SK-N-SH (cell line): Measurements from ENCODE around the gene OR2T34. TPM values are rescaled to one million over a fixed set of nuclear protein-coding genes. Genes with fewer than 3 reads are reported as not detected.

Source experiments
- CTCF ChIA-PET: fragments of 300-600, 350-600 bp; formaldehyde crosslinking; extraction: SDS; loops from one replicate; lab custom pipeline; 2021; lab: Yijun Ruan, JAX
- POLR2A ChIA-PET: fragments of 350-600 bp; sonication (Branson Sonifier 250); formaldehyde crosslinking; extraction: SDS; loops from one replicate; lab custom pipeline; 2020; ENCODE audit warnings: antibody characterized with exemption, inconsistent platforms; lab: Yijun Ruan, JAX
- DNase-seq: peaks from one replicate; pipeline ENCODE4 v3.0.0; 2012
- H2AFZ ChIP-seq: fragments of 200-600 bp; sonication (generic); 2 replicates; pipeline ENCODE4 v1.8.1; 2016; ENCODE audit warnings: antibody characterized with exemption, mild to moderate bottlenecking, low read depth
- H3F3A ChIP-seq: fragments of 200-600 bp; sonication (generic); replicated peaks from 2 replicates; pipeline ENCODE3; 2016; ENCODE audit warnings: antibody characterized with exemption, mild to moderate bottlenecking; ENCODE audit not compliant: insufficient read depth
- H3K27ac ChIP-seq, 2 experiments: fragments of 200-500 bp in 1 of 2; fragments of 200-600 bp in 1 of 2; sonication (Bioruptor generic) in 1 of 2; sonication (generic), shearing (Covaris generic) in 1 of 2; 2 replicates each; pipeline versions ENCODE4 v1.5.1 to v1.6.1; 2014 to 2016; ENCODE audit warnings: low read depth in 2 of 2, inconsistent platforms in 1 of 2, low read length in 1 of 2, mild to moderate bottlenecking in 1 of 2, mixed read lengths in 1 of 2
- H3K27me3 ChIP-seq: fragments of 200-600 bp; sonication (generic), shearing (Covaris generic); 2 replicates; pipeline ENCODE4 v1.6.1; 2016; ENCODE audit warnings: mixed run types; ENCODE audit not compliant: insufficient read depth
- H3K36me3 ChIP-seq, 2 experiments: fragments of 200-500 bp in 1 of 2; fragments of 200-600 bp in 1 of 2; sonication (Bioruptor generic) in 1 of 2; sonication (generic) in 1 of 2; replicated peaks in 1 of 2; 2 replicates each; pipeline versions ENCODE3 to v1.5.1; 2014 to 2016; ENCODE audit warnings: low read length in 1 of 2, mild to moderate bottlenecking in 1 of 2; ENCODE audit not compliant: insufficient read depth in 2 of 2, control insufficient read depth in 1 of 2
- H3K4me1 ChIP-seq, 2 experiments: fragments of 200-500 bp in 1 of 2; fragments of 200-600 bp in 1 of 2; sonication (Bioruptor generic) in 1 of 2; sonication (generic), shearing (Covaris generic) in 1 of 2; 2 replicates each; pipeline versions ENCODE4 v1.5.1 to v1.6.1; 2014 to 2016; ENCODE audit warnings: low read depth in 1 of 2, low read length in 1 of 2, mixed run types in 1 of 2; ENCODE audit not compliant: insufficient read depth in 2 of 2, control insufficient read depth in 1 of 2
- H3K4me2 ChIP-seq: fragments of 200-600 bp; sonication (generic), shearing (Covaris generic); 2 replicates; pipeline ENCODE4 v1.6.1; 2017; ENCODE audit warnings: mixed run types
- H3K4me3 ChIP-seq, 2 experiments: fragments of 200-500 bp in 1 of 2; fragments of 200-600 bp in 1 of 2; sonication (Bioruptor generic) in 1 of 2; sonication (generic), shearing (Covaris generic) in 1 of 2; 2 replicates each; pipeline versions ENCODE4 v1.5.1 to v1.8.1; 2014 to 2016; ENCODE audit warnings: low read depth in 2 of 2, inconsistent platforms in 1 of 2, low read length in 1 of 2, mild to moderate bottlenecking in 1 of 2, mixed read lengths in 1 of 2, moderate library complexity in 1 of 2
- H3K79me2 ChIP-seq: fragments of 200-600 bp; sonication (generic); 2 replicates; pipeline ENCODE4 v1.8.1; 2017; ENCODE audit warnings: mild to moderate bottlenecking; ENCODE audit not compliant: insufficient read depth
- H3K9ac ChIP-seq: fragments of 200-600 bp; sonication (generic); 2 replicates; pipeline ENCODE4 v1.6.1; 2017; ENCODE audit warnings: mixed run types
- H3K9me2 ChIP-seq: fragments of 200-600 bp; sonication (generic); 2 replicates; pipeline ENCODE4 v1.6.1; 2017; ENCODE audit warnings: mixed run types
- H3K9me3 ChIP-seq: fragments of 200-600 bp; sonication (generic); 2 replicates; pipeline ENCODE4 v1.6.1; 2017; ENCODE audit warnings: mixed run types, mild to moderate bottlenecking, moderate library complexity
- H4K20me1 ChIP-seq: fragments of 200-600 bp; sonication (generic); 2 replicates; pipeline ENCODE4 v1.6.1; 2017; ENCODE audit warnings: mild to moderate bottlenecking, mixed run types; ENCODE audit not compliant: insufficient read depth
- CHD2 ChIP-seq: fragments of 150-350 bp; IDR thresholded peaks from 2 replicates; pipeline ENCODE4 v1.6.1; 2018; ENCODE audit warnings: low read length; ENCODE audit not compliant: partially characterized antibody
- EP300 ChIP-seq, 2 experiments: IDR thresholded peaks; 2 replicates each; pipeline versions ENCODE4 v1.4.0 to v1.6.1; 2012; ENCODE audit warnings: borderline replicate concordance in 1 of 2, low read depth in 1 of 2, low read length in 1 of 2
- FOSL2 ChIP-seq: IDR thresholded peaks from 2 replicates; pipeline ENCODE4 v1.4.0; 2012; ENCODE audit warnings: low read depth, mild to moderate bottlenecking, moderate library complexity, borderline replicate concordance
- FOXM1 ChIP-seq: IDR thresholded peaks from 2 replicates; pipeline ENCODE4 v1.4.0; 2012; ENCODE audit warnings: low read depth, mild to moderate bottlenecking
- GATA2 ChIP-seq: sonication (generic); formaldehyde crosslinking; IDR thresholded peaks from 2 replicates; pipeline ENCODE4 v1.5.0; 2020; ENCODE audit warnings: mild to moderate bottlenecking, missing genetic modification reagents
- JUND ChIP-seq: IDR thresholded peaks from 2 replicates; pipeline ENCODE4 v1.4.0; 2012
- MAX ChIP-seq: IDR thresholded peaks from 2 replicates; pipeline ENCODE4 v1.4.0; 2012; ENCODE audit warnings: low read depth
- MEF2A ChIP-seq: IDR thresholded peaks from 2 replicates; pipeline ENCODE4 v1.4.0; 2012; ENCODE audit warnings: low read depth, borderline replicate concordance
- MXI1 ChIP-seq: IDR thresholded peaks from 2 replicates; pipeline ENCODE4 v1.6.1; 2012; ENCODE audit warnings: mild to moderate bottlenecking, low read depth, low read length, improper control_type of control experiment
- NRF1 ChIP-seq: IDR thresholded peaks from 2 replicates; pipeline ENCODE4 v1.6.1; 2012; ENCODE audit warnings: low read depth, mild to moderate bottlenecking, low read length
- RAD21 ChIP-seq: IDR thresholded peaks from 2 replicates; pipeline ENCODE4 v1.6.1; 2012; ENCODE audit warnings: mild to moderate bottlenecking, low read length
- RCOR1 ChIP-seq: fragments of 150-350 bp; IDR thresholded peaks from 2 replicates; pipeline ENCODE4 v1.6.1; 2017; ENCODE audit warnings: antibody characterized with exemption, low read length
- RFX5 ChIP-seq: IDR thresholded peaks from 2 replicates; pipeline ENCODE4 v1.6.1; 2012; ENCODE audit warnings: mild to moderate bottlenecking, improper control_type of control experiment, low read length
- TCF12 ChIP-seq: IDR thresholded peaks from 2 replicates; pipeline ENCODE4 v1.4.0; 2012
- TEAD4 ChIP-seq: IDR thresholded peaks from 2 replicates; pipeline ENCODE4 v1.4.0; 2012; ENCODE audit warnings: mild to moderate bottlenecking, borderline replicate concordance; ENCODE audit not compliant: insufficient read depth
- USF1 ChIP-seq: IDR thresholded peaks from 2 replicates; pipeline ENCODE4 v1.4.0; 2012; ENCODE audit warnings: low read depth, borderline replicate concordance
- WGBS: methylation state at CpG from one replicate; pipeline ENCODE4 v1.1.6; 2017; ENCODE audit warnings: low lambda C conversion rate; 5-methylcytosine and 5-hydroxymethylcytosine counted together
- polyA plus RNA-seq, 3 experiments: library from polyadenylated mRNA; depleted of rRNA; stranded (reverse); fragments of >200 nt; gene quantifications; 2 replicates each; pipeline ENCODE4 v1.2.3, GENCODE V29; 2012
- TF ChIP-seq, protein P1 (sequence below): fragments of 150-350 bp; IDR thresholded peaks from 2 replicates; pipeline ENCODE4 v1.6.1; 2017; ENCODE audit warnings: antibody characterized with exemption, low read length, low read depth, borderline replicate concordance
- TF ChIP-seq, protein P2 (sequence below): fragments of 200-600 bp; sonication (generic); IDR thresholded peaks from 2 replicates; pipeline ENCODE4 v1.6.1; 2017; ENCODE audit warnings: antibody characterized with exemption, mild to moderate bottlenecking, moderate library complexity

OR2T34 gene
- polyA plus RNA-seq, 1 of the 3 experiments (the other 2 are of a cell fraction): not detected

DNA sequence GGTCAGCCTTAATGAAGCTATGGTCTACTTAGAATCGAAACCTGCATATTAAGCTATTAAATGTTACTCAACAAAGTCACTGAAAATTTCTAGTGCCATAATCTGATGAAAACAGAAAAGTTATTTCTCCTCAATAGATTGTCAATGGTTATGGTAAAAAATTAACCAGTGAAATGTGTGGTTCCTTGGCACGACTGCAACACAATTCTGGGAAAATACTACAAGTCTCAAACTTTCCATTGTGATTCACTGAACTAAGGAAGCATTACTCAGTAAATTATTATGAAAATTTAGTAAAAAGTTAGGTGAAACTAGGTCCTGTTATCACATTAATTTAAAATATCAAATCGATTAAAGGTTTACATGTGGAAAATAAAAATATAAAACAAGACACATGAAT, 35.7 kb upstream of the OR2T34 start:
- Histone ChIP-seq H3K36me3 (no peaks in the 10 kb centered on the region), H3K4me2 (no peak overlapping the region)
- POLR2A ChIA-PET: no interaction called here
- TF ChIP-seq CHD2: no peak
- TF ChIP-seq FOSL2: no peak
- no peak for TF ChIP-seq MEF2A
- no peak for TF ChIP-seq TCF12
- no peak for TF ChIP-seq RCOR1
- no peak for TF ChIP-seq JUND
- no peak for TF ChIP-seq GATA2
- TF ChIP-seq EP300 (IDR thresholded peaks at IDR 0.05; ENCODE audit: borderline replicate concordance in 1 of 2, low read depth in 1 of 2, low read length in 1 of 2): no peak
- no peak for TF ChIP-seq FOXM1
- no peak for TF ChIP-seq USF1
- TF ChIP-seq MXI1: no peak
- no peak for TF ChIP-seq NRF1
- TF ChIP-seq RAD21: no peak
- TF ChIP-seq RFX5: no peak
- no peak for TF ChIP-seq MAX
- TF ChIP-seq, protein P1, sequence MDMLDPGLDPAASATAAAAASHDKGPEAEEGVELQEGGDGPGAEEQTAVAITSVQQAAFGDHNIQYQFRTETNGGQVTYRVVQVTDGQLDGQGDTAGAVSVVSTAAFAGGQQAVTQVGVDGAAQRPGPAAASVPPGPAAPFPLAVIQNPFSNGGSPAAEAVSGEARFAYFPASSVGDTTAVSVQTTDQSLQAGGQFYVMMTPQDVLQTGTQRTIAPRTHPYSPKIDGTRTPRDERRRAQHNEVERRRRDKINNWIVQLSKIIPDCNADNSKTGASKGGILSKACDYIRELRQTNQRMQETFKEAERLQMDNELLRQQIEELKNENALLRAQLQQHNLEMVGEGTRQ: no peak
- TF ChIP-seq, protein P2, sequence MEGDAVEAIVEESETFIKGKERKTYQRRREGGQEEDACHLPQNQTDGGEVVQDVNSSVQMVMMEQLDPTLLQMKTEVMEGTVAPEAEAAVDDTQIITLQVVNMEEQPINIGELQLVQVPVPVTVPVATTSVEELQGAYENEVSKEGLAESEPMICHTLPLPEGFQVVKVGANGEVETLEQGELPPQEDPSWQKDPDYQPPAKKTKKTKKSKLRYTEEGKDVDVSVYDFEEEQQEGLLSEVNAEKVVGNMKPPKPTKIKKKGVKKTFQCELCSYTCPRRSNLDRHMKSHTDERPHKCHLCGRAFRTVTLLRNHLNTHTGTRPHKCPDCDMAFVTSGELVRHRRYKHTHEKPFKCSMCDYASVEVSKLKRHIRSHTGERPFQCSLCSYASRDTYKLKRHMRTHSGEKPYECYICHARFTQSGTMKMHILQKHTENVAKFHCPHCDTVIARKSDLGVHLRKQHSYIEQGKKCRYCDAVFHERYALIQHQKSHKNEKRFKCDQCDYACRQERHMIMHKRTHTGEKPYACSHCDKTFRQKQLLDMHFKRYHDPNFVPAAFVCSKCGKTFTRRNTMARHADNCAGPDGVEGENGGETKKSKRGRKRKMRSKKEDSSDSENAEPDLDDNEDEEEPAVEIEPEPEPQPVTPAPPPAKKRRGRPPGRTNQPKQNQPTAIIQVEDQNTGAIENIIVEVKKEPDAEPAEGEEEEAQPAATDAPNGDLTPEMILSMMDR: no peak
- no peak for TF ChIP-seq TEAD4
- TF ChIP-seq, all 33 proteins: peak for 0
- H3K27ac ChIP-seq: no peak overlapping the region
- H3K9me2 ChIP-seq: no peaks in the 10 kb centered on the region
- no peaks in the 10 kb centered on the region for H3F3A ChIP-seq
- no peak for DNase-seq
- no peak overlapping the region for H2AFZ ChIP-seq
- no peaks in the 10 kb centered on the region for H3K79me2 ChIP-seq
- no peak overlapping the region for H3K9ac ChIP-seq
- H3K4me3 ChIP-seq: no peak overlapping the region
- no peaks in the 10 kb centered on the region for H3K9me3 ChIP-seq
- no peaks in the 10 kb centered on the region for H4K20me1 ChIP-seq
- CTCF ChIA-PET: interaction anchor here (0.7 to 1.9 kb wide), 4 partner anchors 9 to 198 kb away, joined by 3 to 7 read pairs (median 6); no protein-coding TSS in a partner anchor
- WGBS: 2% methylated on average over 3 of the region's 3 CpGs
- H3K4me1 ChIP-seq: no peaks in the 10 kb centered on the region
- H3K27me3 ChIP-seq: peaks cover 9% of the 10 kb centered on the region; the same call in 1 of the 2 replicates
